ENCODE results near the gene SPAG16.

The SPAG16 gene

GRCh38 chr2:213476641-213477040, 192.4 kb downstream of the SPAG16 start:
- no peak for TF ChIP-seq CREB5 (CRISPR knock-in tag; IDR thresholded peaks at IDR 0.05; ENCODE audit: low read depth)
- no peak for TF ChIP-seq PPARA (CRISPR knock-in tag; IDR thresholded peaks at IDR 0.05; ENCODE audit: borderline replicate concordance)
- TF ChIP-seq CSRNP3 (CRISPR knock-in tag; IDR thresholded peaks at IDR 0.05) = no peak

GRCh38 chr2:213490087-213490486, 205.8 kb downstream of the SPAG16 start:
- TF ChIP-seq TSHZ2 (CRISPR knock-in tag; IDR thresholded peaks at IDR 0.05) (no peak), ESRRG (CRISPR knock-in tag; IDR thresholded peaks at IDR 0.05) (no peak), PPARA (CRISPR knock-in tag; IDR thresholded peaks at IDR 0.05; ENCODE audit: borderline replicate concordance) (no peak), ISL1 (CRISPR knock-in tag; IDR thresholded peaks at IDR 0.05) (no peak), PATZ1 (CRISPR knock-in tag; IDR thresholded peaks at IDR 0.05; ENCODE audit: borderline replicate concordance) (no peak), TCF4 (CRISPR knock-in tag; IDR thresholded peaks at IDR 0.05; ENCODE audit: borderline replicate concordance) (no peak), CREB5 (CRISPR knock-in tag; IDR thresholded peaks at IDR 0.05; ENCODE audit: low read depth) (no peak), SNAI2 (CRISPR knock-in tag; IDR thresholded peaks at IDR 0.05) (no peak), BACH2 (CRISPR knock-in tag; IDR thresholded peaks at IDR 0.05; ENCODE audit: borderline replicate concordance) (no peak), POU6F1 (CRISPR knock-in tag; IDR thresholded peaks at IDR 0.05; ENCODE audit: borderline replicate concordance, low read depth) (no peak), ZFP3 (CRISPR knock-in tag; IDR thresholded peaks at IDR 0.05) (no peak), OSR1 (CRISPR knock-in tag; IDR thresholded peaks at IDR 0.05) (no peak), GLIS3 (CRISPR knock-in tag; IDR thresholded peaks at IDR 0.05) (no peak), ZFP30 (CRISPR knock-in tag; IDR thresholded peaks at IDR 0.05) (no peak), TOX (CRISPR knock-in tag; IDR thresholded peaks at IDR 0.05; ENCODE audit: borderline replicate concordance) (no peak)
- no peak for ATAC-seq

More at GRCh38 chr2:213476641-213477040, 192.4 kb downstream of the SPAG16 start:
- ATAC-seq = no peak

GRCh38 chr2:213491376-213491775, 207.1 kb downstream of the SPAG16 start:
- no peak for ATAC-seq
- TF ChIP-seq SNAI2 (CRISPR knock-in tag; IDR thresholded peaks at IDR 0.05) = no peak
- TF ChIP-seq ZC3H10 (CRISPR knock-in tag; IDR thresholded peaks at IDR 0.05) = no peak

- no peak for ATAC-seq
- TF ChIP-seq TCF4 (CRISPR knock-in tag; IDR thresholded peaks at IDR 0.05; ENCODE audit: borderline replicate concordance) (no peak), GLIS3 (CRISPR knock-in tag; IDR thresholded peaks at IDR 0.05) (no peak), ESRRG (CRISPR knock-in tag; IDR thresholded peaks at IDR 0.05) (no peak), CSRNP3 (CRISPR knock-in tag; IDR thresholded peaks at IDR 0.05) (no peak), SNAI2 (CRISPR knock-in tag; IDR thresholded peaks at IDR 0.05) (no peak), ZC3H10 (CRISPR knock-in tag; IDR thresholded peaks at IDR 0.05) (no peak), POU6F1 (CRISPR knock-in tag; IDR thresholded peaks at IDR 0.05; ENCODE audit: borderline replicate concordance, low read depth) (no peak), ISL1 (CRISPR knock-in tag; IDR thresholded peaks at IDR 0.05) (no peak), CREB5 (CRISPR knock-in tag; IDR thresholded peaks at IDR 0.05; ENCODE audit: low read depth) (no peak), ZFP3 (CRISPR knock-in tag; IDR thresholded peaks at IDR 0.05) (no peak), TOX (CRISPR knock-in tag; IDR thresholded peaks at IDR 0.05; ENCODE audit: borderline replicate concordance) (no peak), ZNF8 (CRISPR knock-in tag; IDR thresholded peaks at IDR 0.05) (no peak), ZFP30 (CRISPR knock-in tag; IDR thresholded peaks at IDR 0.05) (no peak), RARB (CRISPR knock-in tag; IDR thresholded peaks at IDR 0.05) (no peak), OSR1 (CRISPR knock-in tag; IDR thresholded peaks at IDR 0.05) (no peak)
These were observed 212.0 kb downstream of the SPAG16 start for GRCh38 chr2:213496226-213496625.
